Gastrocnemius medialis (tissue), 4 donors: Measurements from ENCODE around the gene UBR3.

Source experiments
- CTCF ChIP-seq, 5 experiments: fragments of 450-650 bp in 3 of 5; fragments of 200-600 bp in 2 of 5; sonication (generic) in 2 of 5; IDR thresholded peaks in 4 of 5; conservative IDR thresholded peaks in 1 of 5; 1 replicate in 4 of 5; 2 replicates in 1 of 5; pipeline ENCODE4 v1.5.1; 2016 to 2019; ENCODE audit warnings: antibody characterized with exemption in 5 of 5, mild to moderate bottlenecking in 3 of 5, moderate library complexity in 3 of 5
- POLR2A ChIP-seq, 2 donors: fragments of 450-650 bp; IDR thresholded peaks; one replicate each; pipeline ENCODE4 v1.6.1; 2017; ENCODE audit warnings: antibody characterized with exemption in 2 of 2, mild to moderate bottlenecking in 2 of 2, moderate library complexity in 2 of 2

- TF ChIP-seq CTCF (IDR thresholded peaks at IDR 0.05 in 4 of 5, conservative IDR thresholded peaks at IDR 0.05 in 1 of 5) (no peak), POLR2A (IDR thresholded peaks at IDR 0.05) (no peak)
Measured at GRCh38 chr2:170084820-170085491, 257.7 kb downstream of the UBR3 start.
